Ishikawa (cell line): ENCODE measurements around the gene SACS.

ENCODE experiments used
- CREB1 ChIP-seq: IDR thresholded peaks from 2 replicates; pipeline ENCODE4 v1.6.1; 2012; ENCODE audit warnings: low read depth
- TF ChIP-seq, protein P1 (sequence below): IDR thresholded peaks from 2 replicates; pipeline ENCODE4 v1.6.1; 2012; ENCODE audit warnings: low read depth, mild to moderate bottlenecking

DNA sequence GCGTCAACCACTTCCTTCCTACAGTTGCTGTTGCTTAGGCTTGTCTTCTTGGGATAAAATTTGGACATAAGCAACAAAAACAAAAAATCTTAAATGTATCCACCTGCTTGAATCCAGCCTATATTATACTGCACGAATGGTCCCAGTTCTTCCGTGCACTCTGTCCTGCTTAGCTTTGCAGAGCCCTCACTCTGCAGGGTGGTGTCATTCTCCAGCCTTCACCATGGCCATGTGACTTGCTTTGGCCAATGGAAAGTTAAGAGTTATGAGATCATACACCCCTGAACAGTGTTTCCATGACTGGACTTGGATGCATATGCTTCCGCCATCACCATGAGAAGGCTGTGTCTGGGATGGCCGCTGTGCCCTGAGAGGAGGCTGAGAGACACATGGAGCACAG is 27.4 kb upstream of the SACS start:
- TF ChIP-seq, protein P1, sequence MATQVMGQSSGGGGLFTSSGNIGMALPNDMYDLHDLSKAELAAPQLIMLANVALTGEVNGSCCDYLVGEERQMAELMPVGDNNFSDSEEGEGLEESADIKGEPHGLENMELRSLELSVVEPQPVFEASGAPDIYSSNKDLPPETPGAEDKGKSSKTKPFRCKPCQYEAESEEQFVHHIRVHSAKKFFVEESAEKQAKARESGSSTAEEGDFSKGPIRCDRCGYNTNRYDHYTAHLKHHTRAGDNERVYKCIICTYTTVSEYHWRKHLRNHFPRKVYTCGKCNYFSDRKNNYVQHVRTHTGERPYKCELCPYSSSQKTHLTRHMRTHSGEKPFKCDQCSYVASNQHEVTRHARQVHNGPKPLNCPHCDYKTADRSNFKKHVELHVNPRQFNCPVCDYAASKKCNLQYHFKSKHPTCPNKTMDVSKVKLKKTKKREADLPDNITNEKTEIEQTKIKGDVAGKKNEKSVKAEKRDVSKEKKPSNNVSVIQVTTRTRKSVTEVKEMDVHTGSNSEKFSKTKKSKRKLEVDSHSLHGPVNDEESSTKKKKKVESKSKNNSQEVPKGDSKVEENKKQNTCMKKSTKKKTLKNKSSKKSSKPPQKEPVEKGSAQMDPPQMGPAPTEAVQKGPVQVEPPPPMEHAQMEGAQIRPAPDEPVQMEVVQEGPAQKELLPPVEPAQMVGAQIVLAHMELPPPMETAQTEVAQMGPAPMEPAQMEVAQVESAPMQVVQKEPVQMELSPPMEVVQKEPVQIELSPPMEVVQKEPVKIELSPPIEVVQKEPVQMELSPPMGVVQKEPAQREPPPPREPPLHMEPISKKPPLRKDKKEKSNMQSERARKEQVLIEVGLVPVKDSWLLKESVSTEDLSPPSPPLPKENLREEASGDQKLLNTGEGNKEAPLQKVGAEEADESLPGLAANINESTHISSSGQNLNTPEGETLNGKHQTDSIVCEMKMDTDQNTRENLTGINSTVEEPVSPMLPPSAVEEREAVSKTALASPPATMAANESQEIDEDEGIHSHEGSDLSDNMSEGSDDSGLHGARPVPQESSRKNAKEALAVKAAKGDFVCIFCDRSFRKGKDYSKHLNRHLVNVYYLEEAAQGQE: no peak
- TF ChIP-seq CREB1: no peak
